Measurements from ENCODE around the gene NOS1AP. TPM values are rescaled to one million over a fixed set of nuclear protein-coding genes. Genes with fewer than 3 reads are reported as not detected.

NOS1AP gene
- total RNA-seq, 1 experiment from 2014 or later, result 5.3 TPM

- ChIA-PET CTCF (interaction anchor here (1.0 to 1.9 kb wide), 3 partner anchors 10 to 174 kb away, joined by 4 to 15 read pairs (median 6); no protein-coding TSS in a partner anchor), RAD21 (ENCODE audit: low non-redundant PET in 1 of 2, low total read pairs in 2 of 2, uncharacterized antibody in 2 of 2, unreplicated experiment in 2 of 2) (interaction anchor here in 1 of 2 experiments (1.5 kb wide), 1 partner anchor 174 kb away, joined by 6 read pairs; no protein-coding TSS in a partner anchor)
Observed at GRCh38 chr1:162230096-162230495, 160.6 kb downstream of the NOS1AP start.

More at GRCh38 chr1:162230096-162230495, 160.6 kb downstream of the NOS1AP start:
- Histone ChIP-seq H3K27me3 (ENCODE audit: insufficient read depth, low read length) (no peaks in the 10 kb centered on the region), H3K4me2 (ENCODE audit: low read length) (peak overlapping the region; percentile 5; the same call in 1 of the 2 replicates), H3K4me1 (ENCODE audit: control insufficient read depth in 1 of 2, insufficient read depth in 2 of 2, low read length in 2 of 2) (peaks cover 8 to 9% of the 10 kb centered on the region in 2 experiments; a peak in 3 of 4 replicates), H3K9ac (ENCODE audit: low read length) (no peak overlapping the region), H3K9me3 (ENCODE audit: control insufficient read depth in 1 of 2, insufficient read depth in 1 of 2, low read depth in 1 of 2, low read length in 2 of 2) (no peaks in the 10 kb centered on the region), H2AFZ (ENCODE audit: low read depth, low read length, poor library complexity, severe bottlenecking) (no peak overlapping the region), H3K36me3 (ENCODE audit: control insufficient read depth in 1 of 2, insufficient read depth in 2 of 2, low read length in 2 of 2) (no peaks in the 10 kb centered on the region), H3K79me2 (ENCODE audit: insufficient read depth, low read length) (no peaks in the 10 kb centered on the region), H3K4me3 (replicated peaks in 1 of 2; ENCODE audit: low read depth in 1 of 2, low read length in 2 of 2) (no peak overlapping the region), H3K27ac (ENCODE audit: low read depth, low read length) (no peak overlapping the region), H4K20me1 (ENCODE audit: insufficient read depth) (no peaks in the 10 kb centered on the region), H3K9me2 (ENCODE audit: insufficient read depth) (no peaks in the 10 kb centered on the region)
- intact Hi-C loops (cut with micrococcal nuclease), result loop anchor here (5.0 kb wide), 1 partner anchor 173 kb away; no protein-coding TSS in a partner anchor
- ATAC-seq (peak; percentile 92), DNase-seq (ENCODE audit: low read depth, low spot score) (peak; percentile 24)
- POLR2A ChIA-PET, result no interaction called here
- no TSS peak for BruUV-seq (replicated peaks)
- TF ChIP-seq CTCF (IDR thresholded peaks at IDR 0.05 in 2 of 3, conservative IDR thresholded peaks at IDR 0.05 in 1 of 3; ENCODE audit: borderline replicate concordance in 1 of 3, insufficient read depth in 1 of 3, low read depth in 2 of 3, low read length in 2 of 3), result peak; percentile 22 to 61 (median 37); a peak in 4 of 6 replicates
- no peak for TF ChIP-seq POLR2A (IDR thresholded peaks at IDR 0.05; ENCODE audit: borderline replicate concordance, extremely low read depth, insufficient read depth, insufficient read length)
- peak; percentile 50 for TF ChIP-seq ELF1 (IDR thresholded peaks at IDR 0.05; ENCODE audit: borderline replicate concordance, low read depth)
- peak; percentile 76 for TF ChIP-seq RAD21 (IDR thresholded peaks at IDR 0.05; ENCODE audit: low read depth)
